AG10803 (cell line): ENCODE results near the gene KIAA1217.

Source experiments
- DNase-seq: peaks from one replicate; pipeline ENCODE4 v3.0.0; 2010; ENCODE audit warnings: low read depth
- H3K4me3 ChIP-seq: 2 replicates; pipeline ENCODE4 v1.5.1; 2011; ENCODE audit warnings: mild to moderate bottlenecking, low read length, control low read depth
- CTCF ChIP-seq: conservative IDR thresholded peaks from 2 replicates; pipeline ENCODE4 v1.5.1; 2011; ENCODE audit warnings: mild to moderate bottlenecking, low read length, control low read depth, inconsistent platforms

KIAA1217 gene

GRCh38 chr10:24374134-24374915, 165.4 kb downstream of the KIAA1217 start:
- TF ChIP-seq CTCF: no peak
- H3K4me3 ChIP-seq: no peak overlapping the region
- DNase-seq: peak; percentile 84

GRCh38 chr10:24375510-24375909, 166.6 kb downstream of the KIAA1217 start:
- no peak for TF ChIP-seq CTCF
- H3K4me3 ChIP-seq: no peak overlapping the region
- no peak for DNase-seq

GRCh38 chr10:24376731-24377130, 167.8 kb downstream of the KIAA1217 start:
- H3K4me3 ChIP-seq: no peak overlapping the region
- TF ChIP-seq CTCF: no peak
- DNase-seq: no peak

GRCh38 chr10:24378126-24378920, 169.4 kb downstream of the KIAA1217 start:
- TF ChIP-seq CTCF: no peak
- no peak for DNase-seq

GRCh38 chr10:24381235-24382010, 172.5 kb downstream of the KIAA1217 start:
- TF ChIP-seq CTCF: no peak
- no peak overlapping the region for H3K4me3 ChIP-seq
- DNase-seq: no peak

More at GRCh38 chr10:24378126-24378920, 169.4 kb downstream of the KIAA1217 start:
- no peak overlapping the region for H3K4me3 ChIP-seq

- H3K4me3 ChIP-seq: no peak overlapping the region
- DNase-seq: no peak
- no peak for TF ChIP-seq CTCF
Observed at GRCh38 chr10:24382045-24382444, 173.1 kb downstream of the KIAA1217 start.
